ENCODE results near the gene GPR85. TPM values are rescaled to one million over a fixed set of nuclear protein-coding genes. Genes with fewer than 3 reads are reported as not detected.

Gene GPR85
- total and polyA plus RNA-seq, 2 of the 4 experiments (the other 2 are of a cell fraction): 1.7 to 5.4 TPM

- H3K79me1 ChIP-seq (ENCODE audit: low read depth in 1 of 2, low read length in 2 of 2): no peaks in the 10 kb centered on the region
- H3K56ac ChIP-seq (ENCODE audit: extremely low read depth, insufficient read depth, low read length): no peak overlapping the region
- no peak overlapping the region for H3K27ac ChIP-seq (ENCODE audit: insufficient read depth, low read length)
- no peak overlapping the region for H2AK9ac ChIP-seq (replicated peaks; ENCODE audit: low read depth, low read length, poor library complexity)
- H2AFZ ChIP-seq (replicated peaks; ENCODE audit: low read length, poor library complexity): no peak overlapping the region
- intact Hi-C loops (cut with micrococcal nuclease): no loop called here
- H3K4ac ChIP-seq (ENCODE audit: low read depth, low read length): no peak overlapping the region
- ChIA-PET CTCF (no interaction called here), POLR2A (ENCODE audit: unreplicated experiment) (no interaction called here)
- H4K91ac ChIP-seq (ENCODE audit: insufficient read depth, low read depth, low read length): no peak overlapping the region
- H3K9ac ChIP-seq (ENCODE audit: low read depth, low read length): no peak overlapping the region
- H3K27me3 ChIP-seq (ENCODE audit: control insufficient read depth, insufficient read depth, low read length): no peaks in the 10 kb centered on the region; the same call in 1 of the 2 replicates
- ATAC-seq (ENCODE audit: low read depth) (no peak), DNase-seq (no peak)
- dilution Hi-C loops (cut with HindIII; ENCODE audit: low sequenced_read_pairs, unreplicated experiment): no loop called here
- H2BK120ac ChIP-seq (ENCODE audit: low read depth, low read length): no peak overlapping the region
- H4K5ac ChIP-seq (ENCODE audit: low read depth, low read length): no peak overlapping the region
- no peak overlapping the region for H3K4me3 ChIP-seq (ENCODE audit: insufficient read depth, low read depth, low read length)
- H3K36me3 ChIP-seq (ENCODE audit: control insufficient read depth, insufficient read depth, low read length): no peaks in the 10 kb centered on the region
- no peak overlapping the region for H3K23ac ChIP-seq (ENCODE audit: low read depth, low read length)
- H4K20me1 ChIP-seq (ENCODE audit: insufficient read depth, low read length): no peaks in the 10 kb centered on the region
- H2AK5ac ChIP-seq (ENCODE audit: low read depth, low read length): no peak overlapping the region
- H3K14ac ChIP-seq (replicated peaks; ENCODE audit: low read depth, low read length): no peak overlapping the region
- TF ChIP-seq BHLHE40 (IDR thresholded peaks at IDR 0.05; ENCODE audit: low read depth, low read length): no peak
- TF ChIP-seq, protein P1, sequence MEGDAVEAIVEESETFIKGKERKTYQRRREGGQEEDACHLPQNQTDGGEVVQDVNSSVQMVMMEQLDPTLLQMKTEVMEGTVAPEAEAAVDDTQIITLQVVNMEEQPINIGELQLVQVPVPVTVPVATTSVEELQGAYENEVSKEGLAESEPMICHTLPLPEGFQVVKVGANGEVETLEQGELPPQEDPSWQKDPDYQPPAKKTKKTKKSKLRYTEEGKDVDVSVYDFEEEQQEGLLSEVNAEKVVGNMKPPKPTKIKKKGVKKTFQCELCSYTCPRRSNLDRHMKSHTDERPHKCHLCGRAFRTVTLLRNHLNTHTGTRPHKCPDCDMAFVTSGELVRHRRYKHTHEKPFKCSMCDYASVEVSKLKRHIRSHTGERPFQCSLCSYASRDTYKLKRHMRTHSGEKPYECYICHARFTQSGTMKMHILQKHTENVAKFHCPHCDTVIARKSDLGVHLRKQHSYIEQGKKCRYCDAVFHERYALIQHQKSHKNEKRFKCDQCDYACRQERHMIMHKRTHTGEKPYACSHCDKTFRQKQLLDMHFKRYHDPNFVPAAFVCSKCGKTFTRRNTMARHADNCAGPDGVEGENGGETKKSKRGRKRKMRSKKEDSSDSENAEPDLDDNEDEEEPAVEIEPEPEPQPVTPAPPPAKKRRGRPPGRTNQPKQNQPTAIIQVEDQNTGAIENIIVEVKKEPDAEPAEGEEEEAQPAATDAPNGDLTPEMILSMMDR (conservative IDR thresholded peaks at IDR 0.05; ENCODE audit: low read depth, low read length): no peak
- H4K8ac ChIP-seq (ENCODE audit: low read depth in 2 of 2, low read length in 2 of 2): no peak overlapping the region
- H3K4me2 ChIP-seq (ENCODE audit: low read depth, low read length): no peak overlapping the region
- H3K9me1 ChIP-seq (ENCODE audit: insufficient read depth, low read length): no peaks in the 10 kb centered on the region
- no CpG with 5 or more reads among the region's 2 CpGs for WGBS, 2 experiments (ENCODE audit: extremely low coverage in 2 of 2, insufficient read length in 1 of 2)
- H2BK15ac ChIP-seq (ENCODE audit: low read depth, low read length): no peak overlapping the region
- no peaks in the 10 kb centered on the region for H3K4me1 ChIP-seq (ENCODE audit: control insufficient read depth, insufficient read depth, low read length)
- H3K9me3 ChIP-seq (ENCODE audit: control insufficient read depth, insufficient read depth, low read length): no peaks in the 10 kb centered on the region
- no peak overlapping the region for H3K18ac ChIP-seq (ENCODE audit: low read depth, low read length)
- no peak overlapping the region for H2BK5ac ChIP-seq (ENCODE audit: low read depth, low read length, poor library complexity, severe bottlenecking)
- in situ Hi-C loops (cut with MboI; ENCODE audit: low sequenced_read_pairs): no loop called here
- H2BK20ac ChIP-seq (ENCODE audit: low read depth, low read length): no peak overlapping the region
- no TSS peak for BruUV-seq (replicated peaks)
Measured at GRCh38 chr7:113060100-113060499, 26.5 kb downstream of the GPR85 start.

All from IMR-90 (cell line).